RPMI8226 (cell line): ENCODE data around the gene KRTAP10-1.

Experiments used
- DNase-seq: peaks from one replicate; pipeline ENCODE4 v3.0.0-alpha.2; 2015

The KRTAP10-1 gene

GRCh38 chr21:44547656-44548331, 7.8 kb upstream of the KRTAP10-1 start:
- no peak for DNase-seq

GRCh38 chr21:44544566-44544965, 4.6 kb upstream of the KRTAP10-1 start:
- no peak for DNase-seq

- DNase-seq, result no peak
Measured at GRCh38 chr21:44542716-44543115, 2.7 kb upstream of the KRTAP10-1 start.

GRCh38 chr21:44540741-44541288, 820 bp upstream of the KRTAP10-1 start:
- no peak for DNase-seq

GRCh38 chr21:44539046-44539445, 949 bp downstream of the KRTAP10-1 start:
- DNase-seq, result no peak

GRCh38 chr21:44537930-44538911, 1.8 kb downstream of the KRTAP10-1 start:
- DNase-seq, result no peak

- no peak for DNase-seq
Measured at GRCh38 chr21:44535963-44536362, 4.0 kb downstream of the KRTAP10-1 start.

- no peak for DNase-seq
Measured at GRCh38 chr21:44534688-44535087, 5.3 kb downstream of the KRTAP10-1 start.

- DNase-seq, result no peak
Measured at GRCh38 chr21:44533891-44534627, 5.9 kb downstream of the KRTAP10-1 start.

GRCh38 chr21:44533121-44533890, 6.7 kb downstream of the KRTAP10-1 start:
- no peak for DNase-seq

- DNase-seq, result no peak
Measured at GRCh38 chr21:44532712-44533111, 7.3 kb downstream of the KRTAP10-1 start.

- DNase-seq, result no peak
Measured at GRCh38 chr21:44531606-44532564, 8.1 kb downstream of the KRTAP10-1 start.

GRCh38 chr21:44530903-44531605, 8.9 kb downstream of the KRTAP10-1 start:
- DNase-seq, result no peak

- DNase-seq, result no peak
Measured at GRCh38 chr21:44530221-44530902, 9.6 kb downstream of the KRTAP10-1 start.

GRCh38 chr21:44529503-44530125, 10.4 kb downstream of the KRTAP10-1 start:
- no peak for DNase-seq

GRCh38 chr21:44529011-44529421, 11.0 kb downstream of the KRTAP10-1 start:
- no peak for DNase-seq

GRCh38 chr21:44528634-44528995, 11.4 kb downstream of the KRTAP10-1 start:
- no peak for DNase-seq

GRCh38 chr21:44527983-44528633, 11.9 kb downstream of the KRTAP10-1 start:
- no peak for DNase-seq
